Ovary (tissue), 10 donors: ENCODE measurements around the gene IL21. TPM values are rescaled to one million over a fixed set of nuclear protein-coding genes. Genes with fewer than 3 reads are reported as not detected.

ENCODE experiments used
- DNase-seq, 5 donors: peaks; one replicate each; pipeline ENCODE4 v3.0.0-alpha.2; 2019 to 2020
- H3K27ac ChIP-seq, 2 donors: fragments of 200-600 bp; one replicate each; pipeline versions ENCODE4 v1.5.1 to v1.8.0; 2019 to 2022
- H3K27me3 ChIP-seq: fragments of 200-600 bp; one replicate; pipeline ENCODE4 v1.8.0; 2022
- H3K36me3 ChIP-seq: fragments of 200-600 bp; sonication (generic); one replicate; pipeline ENCODE4 v1.5.1; 2019
- H3K4me1 ChIP-seq: one replicate; pipeline ENCODE4 v1.8.1; 2013; ENCODE audit warnings: mild to moderate bottlenecking, moderate library complexity; ENCODE audit not compliant: insufficient read depth
- H3K4me3 ChIP-seq: fragments of 200-600 bp; sonication (generic); one replicate; pipeline ENCODE4 v1.5.1; 2017
- H3K9me3 ChIP-seq, 2 donors: fragments of 200-600 bp in 1 of 2; sonication (generic) in 1 of 2; one replicate each; pipeline versions ENCODE4 v1.5.1 to v1.8.1; 2013 to 2019; ENCODE audit warnings: mild to moderate bottlenecking in 1 of 2, moderate library complexity in 1 of 2
- CTCF ChIP-seq, 3 donors: fragments of 450-650 bp in 2 of 3; fragments of 200-600 bp in 1 of 3; IDR thresholded peaks; one replicate each; pipeline versions ENCODE4 v1.5.1 to v1.8.0; 2016 to 2022; ENCODE audit warnings: antibody characterized with exemption in 3 of 3, mild to moderate bottlenecking in 1 of 3
- EP300 ChIP-seq: sonication (generic); formaldehyde crosslinking; IDR thresholded peaks from one replicate; pipeline ENCODE4 v1.6.1; 2017; ENCODE audit warnings: antibody characterized with exemption
- POLR2A ChIP-seq: fragments of 450-650 bp; IDR thresholded peaks from one replicate; pipeline ENCODE4 v1.6.1; 2017; ENCODE audit warnings: antibody characterized with exemption, mild to moderate bottlenecking, moderate library complexity
- WGBS, 3 donors: extraction: QIAGEN DNeasy Blood & Tissue Kit in 1 of 3; methylation state at CpG; one replicate each; pipeline versions ENCODE4 v1.1.5 to v1.1.7; 2013 to 2017; 5-methylcytosine and 5-hydroxymethylcytosine counted together
- intact Hi-C, 4 donors: fragments of 100-400 bp; cut with DNase I; formaldehyde crosslinking; loops; one replicate each; pipeline versions ENCODE4 v1.11.0 to v1.15.1; 2022 to 2023
- long read RNA-seq, 3 donors: library from polyadenylated mRNA in 2 of 3; unstranded in 2 of 3; transcript quantifications; one replicate each; pipeline ENCODE4 v2.0.0 and lab custom pipeline, GENCODE V29; 2021 to 2026
- polyA plus RNA-seq, 2 donors: library from polyadenylated mRNA; stranded (reverse); fragments of 200-250 nt in 1 of 2; fragments of 350-450 nt in 1 of 2; fragmentation: Illumina TruSeq in 1 of 2; extraction: RNeasy Lipid Tissue Mini Kit (QIAGEN cat#74804) in 1 of 2; gene quantifications; one replicate each; pipeline ENCODE4 v1.2.3, GENCODE V29; 2013 to 2014
- total RNA-seq, 7 donors: library from RNA; depleted of rRNA in 2 of 7; stranded (reverse); fragments of >200 nt in 2 of 7; fragmentation: NEBNext Ultra II Directional in 3 of 7; extraction: Animal tissue kit (Norgen Biotek cat#: 25700) in 3 of 7; gene quantifications; one replicate each; pipeline versions ENCODE4 v1.1.0 to v1.2.4, GENCODE V29; 2016 to 2023
- donor health status: DM: no; HTN: no; CAD: no; lungs with moderate emphysema.
- donor health status: DM: no; HTN: no; CAD: no.
- donor health status: Bipolar disorder and iron deficiency.
- donor health status: DM: yes; HTN: yes; CAD: no.
- donor health status: DM: no; HTN: no; CAD: no.
- donor health status: DM: yes; HTN: yes; CAD: no.

The IL21 gene
- under 1 TPM in 1 of 7 donors, not detected in 6; 0.31 TPM for total RNA-seq
- not detected for polyA plus RNA-seq
- long read RNA-seq, donor 1 = 0 reads
- long read RNA-seq, donor 2 = 0 reads
- long read RNA-seq, donor 3 = 0 reads

GRCh38 chr4:122621016-122621507 is at the start of gene IL21:
TSS of gene IL21 (minus strand) at chr4:122621066. CDS start at chr4:122621011, 55 bp downstream.
- H3K4me3 ChIP-seq = no peak within 1 kb of the TSS
- H3K27ac ChIP-seq = no peak within 1 kb of the TSS
- no peaks in the 10 kb centered on the region for H3K9me3 ChIP-seq
- TF ChIP-seq CTCF (IDR thresholded peaks at IDR 0.05) (no peak), POLR2A (no peak), EP300 (no peak)
- no peak for DNase-seq
- intact Hi-C loops = no loop called here
- H3K4me1 ChIP-seq = no peaks in the 10 kb centered on the region
- H3K27me3 ChIP-seq = no peaks in the 10 kb centered on the region
- H3K36me3 ChIP-seq = no peaks in the 10 kb centered on the region
- 62 to 72% (median 65%) methylated on average over 4 of the region's 4 CpGs for WGBS, 3 donors

- no peak for DNase-seq
- no peaks in the 10 kb centered on the region for H3K4me1 ChIP-seq
- TF ChIP-seq EP300 = no peak
- TF ChIP-seq POLR2A = no peak
- TF ChIP-seq CTCF (IDR thresholded peaks at IDR 0.05) = no peak
- no peak overlapping the region for H3K4me3 ChIP-seq
- H3K9me3 ChIP-seq = no peaks in the 10 kb centered on the region
- intact Hi-C loops = loop anchor here in 1 of 4 donors (10.0 kb wide), 1 partner anchor 65 kb away; the partner anchor contains the start of gene BBS12
- H3K27ac ChIP-seq = no peak overlapping the region
- no peaks in the 10 kb centered on the region for H3K36me3 ChIP-seq
- WGBS, 3 donors = 92 to 94% (median 92%) methylated on average over 30 to 33 of the region's 33 CpGs
- H3K27me3 ChIP-seq = no peaks in the 10 kb centered on the region
Observed at GRCh38 chr4:122669911-122670738, 49.3 kb upstream of the IL21 start.

GRCh38 chr4:122668241-122668640 is 47.4 kb upstream of the IL21 start:
- WGBS, 3 donors = 77 to 88% (median 87%) methylated on average over 4 of the region's 4 CpGs
- no peak for DNase-seq
- Histone ChIP-seq H3K4me3 (no peak overlapping the region), H3K27me3 (no peaks in the 10 kb centered on the region), H3K36me3 (no peaks in the 10 kb centered on the region), H3K27ac (no peak overlapping the region), H3K9me3 (no peaks in the 10 kb centered on the region), H3K4me1 (no peaks in the 10 kb centered on the region)
- intact Hi-C loops = no loop called here
- TF ChIP-seq CTCF (IDR thresholded peaks at IDR 0.05) (no peak), POLR2A (no peak), EP300 (no peak)

GRCh38 chr4:122666527-122667245 is 45.8 kb upstream of the IL21 start:
- Histone ChIP-seq H3K36me3 (no peaks in the 10 kb centered on the region), H3K4me3 (no peak overlapping the region), H3K27ac (no peak overlapping the region), H3K9me3 (no peaks in the 10 kb centered on the region), H3K27me3 (no peaks in the 10 kb centered on the region), H3K4me1 (no peaks in the 10 kb centered on the region)
- DNase-seq = no peak
- 4 to 7% (median 6%) methylated on average over 2 of the region's 2 CpGs for WGBS, 3 donors
- TF ChIP-seq EP300 (no peak), CTCF (IDR thresholded peaks at IDR 0.05) (no peak), POLR2A (no peak)
- intact Hi-C loops = no loop called here
